GM12874 (cell line): ENCODE results near the gene CST9.

Experiments
- CTCF ChIP-seq: IDR thresholded peaks from 2 replicates; pipeline ENCODE4 v1.5.1; 2011; ENCODE audit warnings: low read depth, mild to moderate bottlenecking, control low read depth, low read length, moderate library complexity; ENCODE audit not compliant: insufficient read depth

CST9 gene

GRCh38 chr20:23562721-23563342 is 42.9 kb downstream of the CST9 start:
- TF ChIP-seq CTCF: no peak

DNA sequence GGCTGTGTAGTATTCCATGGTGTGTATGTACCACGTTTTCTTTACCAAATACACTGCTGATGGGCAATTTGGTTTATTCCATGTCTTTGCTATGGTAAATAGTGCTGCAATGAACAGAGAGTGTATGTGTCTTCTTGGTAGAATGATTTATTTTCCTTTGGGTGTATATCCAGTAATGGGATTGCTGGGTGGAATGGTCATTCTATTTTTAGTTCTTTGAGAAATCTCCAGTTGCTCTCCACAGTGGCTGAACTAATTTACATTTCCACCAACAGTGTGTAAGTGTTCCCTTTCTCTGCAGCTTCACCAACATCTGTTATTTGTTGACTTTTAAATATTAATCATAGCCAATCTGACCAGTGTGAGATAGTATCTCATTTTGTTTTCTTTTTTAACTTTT is 51.3 kb downstream of the CST9 start:
- no peak for TF ChIP-seq CTCF
